H9 (cell line): ENCODE measurements around the gene FOXK1. TPM values are rescaled to one million over a fixed set of nuclear protein-coding genes. Genes with fewer than 3 reads are reported as not detected.

Experiments
- DNase-seq: peaks from one replicate; pipeline ENCODE4 v3.0.0-alpha.2; 2017
- H2AFZ ChIP-seq: one replicate; pipeline ENCODE4 v1.6.1; 2013; ENCODE audit warnings: mild to moderate bottlenecking, low read length, control low read depth, moderate library complexity
- H2AK5ac ChIP-seq: 2 replicates; pipeline ENCODE4 v1.6.1; 2013; ENCODE audit warnings: low read length, control low read depth, mixed read lengths; ENCODE audit not compliant: insufficient read length
- H2BK120ac ChIP-seq: one replicate; pipeline ENCODE4 v1.6.1; 2013; ENCODE audit warnings: low read depth, mild to moderate bottlenecking, low read length, control low read depth, inconsistent platforms; ENCODE audit not compliant: poor library complexity, severe bottlenecking
- H2BK12ac ChIP-seq: 2 replicates; pipeline ENCODE4 v1.6.1; 2013; ENCODE audit warnings: low read length, control low read depth, mixed read lengths, low read depth; ENCODE audit not compliant: insufficient read length
- H2BK15ac ChIP-seq: 2 replicates; pipeline ENCODE4 v1.6.1; 2013; ENCODE audit warnings: low read depth, low read length, control low read depth
- H2BK20ac ChIP-seq: one replicate; pipeline ENCODE4 v1.6.1; 2013; ENCODE audit warnings: low read depth, mild to moderate bottlenecking, low read length, control low read depth, inconsistent platforms; ENCODE audit not compliant: poor library complexity, severe bottlenecking
- H2BK5ac ChIP-seq: 2 replicates; pipeline ENCODE4 v1.6.1; 2013; ENCODE audit warnings: low read length, control low read depth, mixed read lengths; ENCODE audit not compliant: insufficient read length
- H3K14ac ChIP-seq: 2 replicates; pipeline ENCODE4 v1.6.1; 2013; ENCODE audit warnings: low read length, control low read depth; ENCODE audit not compliant: insufficient read depth
- H3K18ac ChIP-seq: 2 replicates; pipeline ENCODE4 v1.6.1; 2013; ENCODE audit warnings: low read depth, mild to moderate bottlenecking, mixed read lengths, low read length, control low read depth; ENCODE audit not compliant: insufficient read length
- H3K23ac ChIP-seq: 2 replicates; pipeline ENCODE4 v1.6.1; 2013; ENCODE audit warnings: low read length, control low read depth, mixed read lengths, low read depth; ENCODE audit not compliant: insufficient read length
- H3K23me2 ChIP-seq: 2 replicates; pipeline ENCODE4 v1.6.1; 2013; ENCODE audit warnings: low read depth, mild to moderate bottlenecking, mixed read lengths, low read length, control low read depth; ENCODE audit not compliant: insufficient read length, poor library complexity, severe bottlenecking
- H3K27ac ChIP-seq: 2 replicates; pipeline ENCODE4 v1.5.1; 2013; ENCODE audit warnings: low read length, control low read depth, mixed read lengths, low read depth; ENCODE audit not compliant: insufficient read length
- H3K27me3 ChIP-seq: 2 replicates; pipeline ENCODE4 v1.6.1; 2013; ENCODE audit warnings: low read length, control low read depth, inconsistent platforms; ENCODE audit not compliant: insufficient read depth
- H3K4ac ChIP-seq: 2 replicates; pipeline ENCODE4 v1.6.1; 2013; ENCODE audit warnings: low read depth, mild to moderate bottlenecking, control low read depth, inconsistent platforms, low read length, moderate library complexity
- H3K4me1 ChIP-seq: 2 replicates; pipeline ENCODE4 v1.6.1; 2013; ENCODE audit warnings: low read length, control low read depth, inconsistent platforms; ENCODE audit not compliant: insufficient read depth
- H3K4me2 ChIP-seq: 2 replicates; pipeline ENCODE4 v1.6.1; 2013; ENCODE audit warnings: low read length, control low read depth, mixed read lengths; ENCODE audit not compliant: insufficient read length, insufficient read depth
- H3K56ac ChIP-seq: 2 replicates; pipeline ENCODE4 v1.6.1; 2013; ENCODE audit warnings: low read depth, mild to moderate bottlenecking, mixed read lengths, low read length, control low read depth; ENCODE audit not compliant: insufficient read length
- H3K79me1 ChIP-seq: 2 replicates; pipeline ENCODE4 v1.6.1; 2013; ENCODE audit warnings: low read depth, mild to moderate bottlenecking, moderate library complexity, low read length, control low read depth, inconsistent platforms; ENCODE audit not compliant: insufficient read depth, poor library complexity, severe bottlenecking
- H3K79me2 ChIP-seq: 2 replicates; pipeline ENCODE4 v1.6.1; 2013; ENCODE audit warnings: low read length, control low read depth, inconsistent platforms; ENCODE audit not compliant: insufficient read depth
- H3K9ac ChIP-seq: 2 replicates; pipeline ENCODE4 v1.6.1; 2013; ENCODE audit warnings: low read length, control low read depth, mixed read lengths; ENCODE audit not compliant: insufficient read length; ENCODE audit errors: extremely low read depth
- H3K9me3 ChIP-seq: one replicate; pipeline ENCODE4 v1.6.1; 2013; ENCODE audit warnings: low read depth, low read length, inconsistent platforms; ENCODE audit not compliant: control insufficient read depth
- H3T11ph ChIP-seq: one replicate; pipeline ENCODE4 v1.6.1; 2013; ENCODE audit warnings: mild to moderate bottlenecking, low read length, control low read depth, inconsistent platforms
- H4K20me1 ChIP-seq: one replicate; pipeline ENCODE4 v1.6.1; 2013; ENCODE audit not compliant: control insufficient read depth, insufficient read length, insufficient read depth
- H4K5ac ChIP-seq: 2 replicates; pipeline ENCODE4 v1.6.1; 2013; ENCODE audit warnings: low read depth, mild to moderate bottlenecking, mixed read lengths, low read length, control low read depth; ENCODE audit not compliant: insufficient read length
- H4K8ac ChIP-seq: replicated peaks from 2 replicates; pipeline ENCODE4 v1.6.1; 2013; ENCODE audit warnings: low read length, control low read depth, mixed read lengths, low read depth; ENCODE audit not compliant: insufficient read length
- H4K91ac ChIP-seq: 2 replicates; pipeline ENCODE4 v1.6.1; 2013; ENCODE audit warnings: low read depth, mild to moderate bottlenecking, moderate library complexity, mixed read lengths, low read length, control low read depth; ENCODE audit not compliant: insufficient read length
- H3K27ac Mint-ChIP-seq, 3 experiments: 2 replicates in 2 of 3; 3 replicates in 1 of 3; pipeline ENCODE4 v1.8.0; 2020 to 2021; ENCODE audit warnings: mixed read lengths in 3 of 3, mild to moderate bottlenecking in 1 of 3, moderate library complexity in 1 of 3
- H3K27me3 Mint-ChIP-seq: 2 replicates; pipeline ENCODE4 v1.8.0; 2021; ENCODE audit warnings: low read depth, mild to moderate bottlenecking, moderate library complexity, mixed read lengths
- H3K36me3 Mint-ChIP-seq, 3 experiments: 2 replicates in 2 of 3; 3 replicates in 1 of 3; pipeline ENCODE4 v1.8.0; 2020 to 2021; ENCODE audit warnings: low read depth in 3 of 3, mixed read lengths in 3 of 3; ENCODE audit not compliant: insufficient read depth in 1 of 3
- H3K4me1 Mint-ChIP-seq, 2 experiments: 2 replicates each; pipeline ENCODE4 v1.8.0; 2020; ENCODE audit warnings: mixed read lengths in 2 of 2
- H3K4me3 Mint-ChIP-seq, 2 experiments: 2 replicates in 1 of 2; 3 replicates in 1 of 2; pipeline ENCODE4 v1.8.0; 2020 to 2021; ENCODE audit warnings: mild to moderate bottlenecking in 2 of 2, mixed read lengths in 2 of 2, moderate library complexity in 1 of 2
- H3K9me3 Mint-ChIP-seq, 2 experiments: 2 replicates in 1 of 2; 3 replicates in 1 of 2; pipeline ENCODE4 v1.8.0; 2020; ENCODE audit warnings: mild to moderate bottlenecking in 2 of 2, mixed read lengths in 2 of 2, moderate library complexity in 1 of 2
- WGBS: extraction: QIAGEN DNeasy Blood & Tissue Kit; methylation state at CpG from one replicate; pipeline ENCODE4 v1.1.7; 2013; ENCODE audit warnings: missing lambda C conversion rate, low lambda C conversion rate, mixed read lengths; ENCODE audit not compliant: insufficient read length; ENCODE audit errors: extremely low coverage; 5-methylcytosine and 5-hydroxymethylcytosine counted together
- total RNA-seq: library from RNA; stranded (reverse); gene quantifications from 2 replicates; pipeline ENCODE4 v1.2.1, GENCODE V29; 2021
- TF ChIP-seq, protein P1 (sequence below): fragments of 200-600 bp; sonication (generic); conservative IDR thresholded peaks from 3 replicates; pipeline ENCODE4 v1.8.0; 2021; ENCODE audit warnings: antibody characterized with exemption, mild to moderate bottlenecking

The FOXK1 gene
- total RNA-seq, 1 experiment from 2014 or later, result 14.4 TPM

DNA sequence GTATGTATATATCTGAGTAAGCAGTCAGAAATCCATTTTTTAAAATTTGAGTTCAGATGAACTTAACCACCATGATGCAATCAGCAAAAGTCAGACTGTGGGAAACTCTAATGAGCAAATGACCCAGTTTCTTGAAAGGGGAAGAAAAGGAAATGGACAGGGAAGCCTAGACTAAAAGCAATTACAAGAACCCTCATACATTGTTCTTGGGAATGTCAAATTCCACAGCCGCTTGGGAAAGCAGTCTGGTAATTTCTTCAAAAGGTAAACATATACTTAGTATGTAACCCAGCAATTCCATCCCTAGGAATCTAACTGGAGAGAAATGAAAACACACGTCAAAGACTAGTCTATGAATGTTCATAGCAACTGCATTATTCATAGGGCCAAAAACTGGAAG is 16.4 kb upstream of the FOXK1 start:
- no peak overlapping the region for H2BK5ac ChIP-seq
- H3K27ac ChIP-seq, result no peak overlapping the region
- H3K14ac ChIP-seq, result no peak overlapping the region
- H2AFZ ChIP-seq, result no peak overlapping the region
- no peaks in the 10 kb centered on the region for H3K9me3 ChIP-seq
- no peak overlapping the region for H2BK20ac ChIP-seq
- H3K27ac Mint-ChIP-seq, result no peak overlapping the region
- H3K9ac ChIP-seq, result no peak overlapping the region
- H3K27me3 ChIP-seq, result no peaks in the 10 kb centered on the region
- no peak overlapping the region for H3K23ac ChIP-seq
- H2BK12ac ChIP-seq, result no peak overlapping the region
- H4K5ac ChIP-seq, result no peak overlapping the region
- no peak overlapping the region for H3T11ph ChIP-seq
- no peak overlapping the region for H3K4me3 Mint-ChIP-seq
- no peak overlapping the region for H4K8ac ChIP-seq
- no peak overlapping the region for H3K4me2 ChIP-seq
- WGBS, result no CpG with 5 or more reads among the region's 2 CpGs
- no peaks in the 10 kb centered on the region for H3K36me3 Mint-ChIP-seq
- H3K4ac ChIP-seq, result no peak overlapping the region
- no peaks in the 10 kb centered on the region for H3K4me1 ChIP-seq
- H3K79me1 ChIP-seq, result no peaks in the 10 kb centered on the region
- H3K56ac ChIP-seq, result no peak overlapping the region
- H2AK5ac ChIP-seq, result no peak overlapping the region
- H3K79me2 ChIP-seq, result no peaks in the 10 kb centered on the region
- no peaks in the 10 kb centered on the region for H3K4me1 Mint-ChIP-seq
- no peak overlapping the region for H3K18ac ChIP-seq
- H2BK15ac ChIP-seq, result no peak overlapping the region
- no peak overlapping the region for H4K91ac ChIP-seq
- peaks cover 58% of the 10 kb centered on the region for H3K27me3 Mint-ChIP-seq
- H2BK120ac ChIP-seq, result no peak overlapping the region
- DNase-seq, result no peak
- peaks cover under 1 to 17% of the 10 kb centered on the region in 2 experiments; a peak in 3 of 5 replicates for H3K9me3 Mint-ChIP-seq
- TF ChIP-seq, protein P1, sequence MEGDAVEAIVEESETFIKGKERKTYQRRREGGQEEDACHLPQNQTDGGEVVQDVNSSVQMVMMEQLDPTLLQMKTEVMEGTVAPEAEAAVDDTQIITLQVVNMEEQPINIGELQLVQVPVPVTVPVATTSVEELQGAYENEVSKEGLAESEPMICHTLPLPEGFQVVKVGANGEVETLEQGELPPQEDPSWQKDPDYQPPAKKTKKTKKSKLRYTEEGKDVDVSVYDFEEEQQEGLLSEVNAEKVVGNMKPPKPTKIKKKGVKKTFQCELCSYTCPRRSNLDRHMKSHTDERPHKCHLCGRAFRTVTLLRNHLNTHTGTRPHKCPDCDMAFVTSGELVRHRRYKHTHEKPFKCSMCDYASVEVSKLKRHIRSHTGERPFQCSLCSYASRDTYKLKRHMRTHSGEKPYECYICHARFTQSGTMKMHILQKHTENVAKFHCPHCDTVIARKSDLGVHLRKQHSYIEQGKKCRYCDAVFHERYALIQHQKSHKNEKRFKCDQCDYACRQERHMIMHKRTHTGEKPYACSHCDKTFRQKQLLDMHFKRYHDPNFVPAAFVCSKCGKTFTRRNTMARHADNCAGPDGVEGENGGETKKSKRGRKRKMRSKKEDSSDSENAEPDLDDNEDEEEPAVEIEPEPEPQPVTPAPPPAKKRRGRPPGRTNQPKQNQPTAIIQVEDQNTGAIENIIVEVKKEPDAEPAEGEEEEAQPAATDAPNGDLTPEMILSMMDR, result no peak
- H4K20me1 ChIP-seq, result no peaks in the 10 kb centered on the region
- no peaks in the 10 kb centered on the region for H3K23me2 ChIP-seq
